Activated CD4-positive, CD25-positive, alpha-beta regulatory T cell treated with anti-CD3 and anti-CD28 coated beads, Interleukin-2, amount 50 U/mL, for 16 hours (primary cell): ENCODE results near the gene UBAC1.

Experiments used
- DNase-seq: peaks from one replicate; pipeline ENCODE4 v3.0.0-alpha.2; 2020; ENCODE audit warnings: low read depth, low spot score

Gene UBAC1

GRCh38 chr9:135961277-135961715, at the start of gene UBAC1:
Gene UBAC1, minus strand, starts transcription at chr9:135961373. Its CDS starts 211 bp downstream, at chr9:135961162.
- peak; percentile 90 for DNase-seq

- no peak for DNase-seq
Measured at GRCh38 chr9:136010615-136011361, 49.6 kb upstream of the UBAC1 start.

GRCh38 chr9:136010176-136010575, 49.0 kb upstream of the UBAC1 start:
- no peak for DNase-seq

GRCh38 chr9:136009516-136009915, 48.3 kb upstream of the UBAC1 start:
- no peak for DNase-seq

GRCh38 chr9:136008693-136008997, 47.5 kb upstream of the UBAC1 start:
- DNase-seq: no peak

GRCh38 chr9:136007934-136008692, 46.9 kb upstream of the UBAC1 start:
- no peak for DNase-seq

- DNase-seq: no peak
Measured at GRCh38 chr9:136007276-136007933, 46.2 kb upstream of the UBAC1 start.

- DNase-seq: no peak
Measured at GRCh38 chr9:136006169-136006568, 45.0 kb upstream of the UBAC1 start.

- DNase-seq: no peak
Measured at GRCh38 chr9:136004712-136005111, 43.5 kb upstream of the UBAC1 start.

- no peak for DNase-seq
Measured at GRCh38 chr9:136004219-136004618, 43.0 kb upstream of the UBAC1 start.

- DNase-seq: no peak
Measured at GRCh38 chr9:136003411-136004218, 42.4 kb upstream of the UBAC1 start.

GRCh38 chr9:136002881-136003280, 41.7 kb upstream of the UBAC1 start:
- no peak for DNase-seq

GRCh38 chr9:136002215-136002614, 41.0 kb upstream of the UBAC1 start:
- DNase-seq: no peak

GRCh38 chr9:136001231-136001630, 40.1 kb upstream of the UBAC1 start:
- no peak for DNase-seq

GRCh38 chr9:135998410-135999071, 37.4 kb upstream of the UBAC1 start:
- DNase-seq: no peak

- DNase-seq: no peak
Measured at GRCh38 chr9:135998016-135998380, 36.8 kb upstream of the UBAC1 start.

- no peak for DNase-seq
Measured at GRCh38 chr9:135997090-135998015, 36.2 kb upstream of the UBAC1 start.

- DNase-seq: no peak
Measured at GRCh38 chr9:135995816-135996215, 34.6 kb upstream of the UBAC1 start.

GRCh38 chr9:135994501-135995192, 33.5 kb upstream of the UBAC1 start:
- DNase-seq: no peak
